GM12878 (cell line): Measurements from ENCODE around the gene NUDCD2.

Experiments used
- EP300 ChIP-seq, 2 experiments: fragments of 150-350 bp in 1 of 2; IDR thresholded peaks; 2 replicates each; pipeline ENCODE4 v1.6.1; 2011 to 2012; ENCODE audit warnings: low read depth in 2 of 2, low read length in 2 of 2, borderline replicate concordance in 1 of 2, improper control_type of control experiment in 1 of 2, inconsistent platforms in 1 of 2; ENCODE audit not compliant: control insufficient read depth in 1 of 2
- EZH2 ChIP-seq: IDR thresholded peaks from 2 replicates; pipeline ENCODE4 v1.6.1; 2012; ENCODE audit warnings: low read depth, mild to moderate bottlenecking, control low read depth, inconsistent platforms, low read length, borderline replicate concordance; ENCODE audit not compliant: control insufficient read depth
- NR2C2 ChIP-seq: IDR thresholded peaks from 2 replicates; pipeline ENCODE4 v1.6.1; 2011; ENCODE audit warnings: borderline replicate concordance, low read depth; ENCODE audit not compliant: control insufficient read depth, insufficient read length
- PAX8 ChIP-seq: fragments of 450-650 bp; IDR thresholded peaks from 2 replicates; pipeline ENCODE4 v1.6.1; 2017; ENCODE audit warnings: mild to moderate bottlenecking, moderate library complexity
- POLR2A ChIP-seq: IDR thresholded peaks from 2 replicates; pipeline ENCODE4 v1.6.1; 2011; ENCODE audit warnings: low read depth, mild to moderate bottlenecking, low read length
- POLR2AphosphoS2 ChIP-seq: IDR thresholded peaks from 2 replicates; pipeline ENCODE4 v1.6.1; 2011; ENCODE audit warnings: low read depth, mild to moderate bottlenecking, low read length, improper control_type of control experiment, moderate library complexity
- SMC3 ChIP-seq: IDR thresholded peaks from 2 replicates; pipeline ENCODE4 v1.6.1; 2011; ENCODE audit warnings: low read length, improper control_type of control experiment, borderline replicate concordance
- TF ChIP-seq, protein P1 (sequence below), 3 experiments: IDR thresholded peaks in 2 of 3; conservative IDR thresholded peaks in 1 of 3; 2 replicates each; pipeline ENCODE4 v1.5.1; 2011; ENCODE audit warnings: low read depth in 3 of 3, low read length in 3 of 3, mild to moderate bottlenecking in 3 of 3, control low read depth in 2 of 3, moderate library complexity in 2 of 3, inconsistent platforms in 1 of 3, mixed read lengths in 1 of 3; ENCODE audit not compliant: control insufficient read depth in 2 of 3, insufficient read depth in 1 of 3; ENCODE audit errors: extremely low read depth in 1 of 3
- TF ChIP-seq, protein P2 (sequence below): IDR thresholded peaks from 2 replicates; pipeline ENCODE4 v1.6.1; 2012; ENCODE audit warnings: low read depth, low read length, improper control_type of control experiment

DNA sequence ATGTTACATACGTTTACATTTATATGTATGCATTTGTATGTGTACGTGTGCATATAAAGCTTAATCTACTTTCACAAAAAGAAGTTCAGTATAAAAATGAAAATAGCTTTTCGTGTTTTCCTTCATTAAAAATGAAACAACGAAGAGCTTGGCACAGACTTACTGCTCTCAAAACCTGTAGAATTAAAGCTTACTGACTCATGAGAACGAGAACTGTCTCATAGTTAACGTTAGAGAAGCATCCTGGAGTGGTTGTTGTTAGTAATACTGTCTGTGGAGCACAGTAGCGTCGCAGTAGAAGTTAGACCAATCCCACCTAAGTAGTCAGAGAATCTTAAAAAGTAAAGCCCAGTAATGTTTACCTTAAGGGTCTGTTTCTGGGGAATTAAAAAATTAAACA is 46.8 kb upstream of the NUDCD2 start:
- TF ChIP-seq SMC3 (no peak), PAX8 (no peak), EP300 (IDR thresholded peaks at IDR 0.05; ENCODE audit: borderline replicate concordance in 1 of 2, control insufficient read depth in 1 of 2, low read depth in 2 of 2, low read length in 2 of 2) (no peak), NR2C2 (no peak), EZH2 (no peak), POLR2A (no peak), POLR2AphosphoS2 (no peak)
- TF ChIP-seq, protein P1, sequence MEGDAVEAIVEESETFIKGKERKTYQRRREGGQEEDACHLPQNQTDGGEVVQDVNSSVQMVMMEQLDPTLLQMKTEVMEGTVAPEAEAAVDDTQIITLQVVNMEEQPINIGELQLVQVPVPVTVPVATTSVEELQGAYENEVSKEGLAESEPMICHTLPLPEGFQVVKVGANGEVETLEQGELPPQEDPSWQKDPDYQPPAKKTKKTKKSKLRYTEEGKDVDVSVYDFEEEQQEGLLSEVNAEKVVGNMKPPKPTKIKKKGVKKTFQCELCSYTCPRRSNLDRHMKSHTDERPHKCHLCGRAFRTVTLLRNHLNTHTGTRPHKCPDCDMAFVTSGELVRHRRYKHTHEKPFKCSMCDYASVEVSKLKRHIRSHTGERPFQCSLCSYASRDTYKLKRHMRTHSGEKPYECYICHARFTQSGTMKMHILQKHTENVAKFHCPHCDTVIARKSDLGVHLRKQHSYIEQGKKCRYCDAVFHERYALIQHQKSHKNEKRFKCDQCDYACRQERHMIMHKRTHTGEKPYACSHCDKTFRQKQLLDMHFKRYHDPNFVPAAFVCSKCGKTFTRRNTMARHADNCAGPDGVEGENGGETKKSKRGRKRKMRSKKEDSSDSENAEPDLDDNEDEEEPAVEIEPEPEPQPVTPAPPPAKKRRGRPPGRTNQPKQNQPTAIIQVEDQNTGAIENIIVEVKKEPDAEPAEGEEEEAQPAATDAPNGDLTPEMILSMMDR (IDR thresholded peaks at IDR 0.05 in 2 of 3, conservative IDR thresholded peaks at IDR 0.05 in 1 of 3; ENCODE audit: control insufficient read depth in 2 of 3, extremely low read depth in 1 of 3, insufficient read depth in 1 of 3, low read depth in 3 of 3, low read length in 3 of 3): no peak
- TF ChIP-seq, protein P2, sequence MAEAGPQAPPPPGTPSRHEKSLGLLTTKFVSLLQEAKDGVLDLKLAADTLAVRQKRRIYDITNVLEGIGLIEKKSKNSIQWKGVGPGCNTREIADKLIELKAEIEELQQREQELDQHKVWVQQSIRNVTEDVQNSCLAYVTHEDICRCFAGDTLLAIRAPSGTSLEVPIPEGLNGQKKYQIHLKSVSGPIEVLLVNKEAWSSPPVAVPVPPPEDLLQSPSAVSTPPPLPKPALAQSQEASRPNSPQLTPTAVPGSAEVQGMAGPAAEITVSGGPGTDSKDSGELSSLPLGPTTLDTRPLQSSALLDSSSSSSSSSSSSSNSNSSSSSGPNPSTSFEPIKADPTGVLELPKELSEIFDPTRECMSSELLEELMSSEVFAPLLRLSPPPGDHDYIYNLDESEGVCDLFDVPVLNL: no peak
